HG03103 (cell line): ENCODE results near the gene PDE9A.
"Not testable (repeated sequence)": the region's sequence is repeated elsewhere in the genome, so short reads cannot be mapped to it uniquely, and the experiment has no call there.

Experiments
- ATAC-seq: cut with Tn5 transposase; IDR thresholded peaks from one replicate; pipeline ENCODE4 v1.9.1; 2021; ENCODE audit warnings: low read depth; ENCODE audit not compliant: unreplicated experiment

Gene PDE9A

GRCh38 chr21:42623694-42624093 lies 29.7 kb upstream of the PDE9A start:
- no peak for ATAC-seq

GRCh38 chr21:42624095-42624790 lies 29.2 kb upstream of the PDE9A start:
- no peak for ATAC-seq

GRCh38 chr21:42624936-42625335 lies 28.5 kb upstream of the PDE9A start:
- ATAC-seq, result no peak

GRCh38 chr21:42626171-42626570 lies 27.2 kb upstream of the PDE9A start:
- no peak for ATAC-seq

DNA sequence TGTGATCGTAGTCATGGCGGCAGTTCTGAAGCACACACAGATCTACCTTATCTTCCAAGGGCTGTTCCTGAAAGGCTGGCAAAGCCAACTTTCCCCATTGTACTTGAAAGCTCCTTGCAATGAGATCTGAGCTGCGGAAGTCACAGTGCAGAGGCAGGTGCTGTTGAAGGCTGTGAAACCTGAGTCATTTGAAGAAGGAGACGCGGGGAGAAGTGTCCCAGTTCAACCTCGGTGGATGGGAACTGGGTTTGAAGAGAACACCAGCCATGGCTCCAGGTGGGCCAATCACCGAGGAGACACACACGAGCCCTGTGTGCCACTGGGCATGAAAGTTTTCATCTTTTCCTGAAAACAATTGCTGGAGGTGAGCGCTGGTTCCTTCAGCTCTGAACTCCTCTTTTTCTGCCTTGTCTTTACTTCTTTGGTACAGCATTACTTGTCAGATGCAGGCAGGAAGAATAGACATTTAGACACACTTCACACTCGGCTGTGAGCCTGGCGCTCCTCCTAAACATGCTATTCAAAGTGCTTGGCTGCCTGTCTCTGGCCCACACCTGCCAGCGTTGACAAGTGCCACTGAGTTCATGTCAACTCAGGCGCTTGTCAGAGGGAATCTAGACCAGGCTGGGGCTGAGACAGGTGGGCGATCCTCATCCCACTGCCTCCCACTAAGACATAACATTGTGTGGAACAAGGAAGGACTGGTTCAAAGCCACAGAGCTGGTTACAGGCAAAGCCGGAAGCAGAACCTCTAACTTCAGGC lies 25.7 kb upstream of the PDE9A start:
- ATAC-seq, result no peak

GRCh38 chr21:42628466-42629061 lies 24.9 kb upstream of the PDE9A start:
- ATAC-seq, result not testable (repeated sequence)

DNA sequence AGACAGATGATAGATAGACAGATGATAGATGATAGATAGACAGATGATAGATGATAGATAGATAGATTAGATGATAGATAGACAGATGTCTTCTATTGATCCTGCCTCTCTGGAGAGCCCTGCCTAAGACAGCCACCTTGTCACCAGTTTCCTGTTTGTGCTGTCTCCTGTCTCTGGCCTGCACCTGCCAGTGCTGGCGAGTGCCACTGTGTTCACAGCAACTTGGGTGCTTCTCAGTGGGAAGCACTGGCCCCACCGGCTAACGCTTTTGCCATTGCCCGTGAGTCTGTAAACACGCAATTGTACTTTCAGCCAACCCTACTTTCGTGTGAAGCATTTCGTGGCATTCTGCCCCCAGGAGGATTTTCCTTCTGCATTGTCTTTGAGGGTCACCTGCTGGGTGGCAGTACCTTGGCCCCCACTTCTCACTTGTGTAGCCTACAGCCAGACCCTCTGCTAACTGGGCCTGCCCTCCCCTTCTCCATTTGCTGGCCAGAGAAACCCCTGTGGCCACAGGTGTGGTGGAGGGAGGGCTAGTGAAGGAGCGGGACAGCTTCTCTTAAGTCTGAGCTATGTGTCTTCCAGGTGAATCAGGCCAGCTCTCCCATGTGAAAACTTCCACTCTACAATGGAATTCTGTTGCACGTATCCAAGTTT lies 23.4 kb upstream of the PDE9A start:
- ATAC-seq, result no peak

DNA sequence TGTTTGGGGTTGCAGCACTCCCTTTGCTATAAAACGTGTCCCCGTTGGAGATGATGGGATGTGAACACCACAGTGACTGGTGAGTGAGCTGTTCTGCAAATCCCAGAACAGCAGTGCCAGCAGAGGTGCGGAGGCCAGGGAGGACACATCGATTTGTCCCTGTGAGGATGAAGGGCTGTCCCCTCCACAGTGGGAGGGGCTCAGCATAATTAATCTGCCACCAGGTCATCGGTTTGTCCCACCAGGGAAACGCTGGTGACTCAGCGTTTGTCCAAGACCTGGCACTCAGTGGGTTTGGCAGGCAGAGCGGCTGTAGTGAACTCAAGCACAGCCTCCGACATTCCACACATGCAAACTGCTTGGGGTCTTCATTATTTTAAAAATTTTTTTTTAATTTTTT lies 22.8 kb upstream of the PDE9A start:
- no peak for ATAC-seq

- no peak for ATAC-seq
Observed at GRCh38 chr21:42631142-42631541, 22.3 kb upstream of the PDE9A start.

- ATAC-seq, result no peak
Observed at GRCh38 chr21:42632336-42632751, 21.1 kb upstream of the PDE9A start.

GRCh38 chr21:42632771-42633690 lies 20.4 kb upstream of the PDE9A start:
- ATAC-seq, result no peak

DNA sequence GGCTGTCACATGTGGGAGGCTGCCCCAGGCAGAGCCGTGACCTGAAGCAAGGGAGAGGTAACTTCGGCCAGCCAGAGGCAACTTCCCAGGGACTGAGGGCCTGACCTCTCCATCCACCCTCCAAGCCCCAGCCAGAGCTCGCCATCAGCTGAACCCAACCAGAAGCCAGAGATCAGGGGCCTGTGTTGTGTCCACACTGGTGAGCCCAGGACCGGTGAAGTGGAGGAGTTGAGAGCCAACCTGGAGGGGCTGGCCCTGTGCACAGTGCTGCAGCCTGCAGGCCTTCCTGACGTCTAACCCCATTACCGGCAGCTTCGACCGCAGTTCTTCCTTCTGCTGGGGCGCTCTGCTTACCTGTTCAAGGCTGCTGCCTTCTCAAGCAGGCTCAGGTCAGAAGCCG lies 19.6 kb upstream of the PDE9A start:
- ATAC-seq, result no peak

GRCh38 chr21:42635848-42636519 lies 17.4 kb upstream of the PDE9A start:
- no peak for ATAC-seq

GRCh38 chr21:42636520-42637266 lies 16.7 kb upstream of the PDE9A start:
- ATAC-seq, result no peak

- no peak for ATAC-seq
Observed at GRCh38 chr21:42637267-42638041, 16.0 kb upstream of the PDE9A start.

DNA sequence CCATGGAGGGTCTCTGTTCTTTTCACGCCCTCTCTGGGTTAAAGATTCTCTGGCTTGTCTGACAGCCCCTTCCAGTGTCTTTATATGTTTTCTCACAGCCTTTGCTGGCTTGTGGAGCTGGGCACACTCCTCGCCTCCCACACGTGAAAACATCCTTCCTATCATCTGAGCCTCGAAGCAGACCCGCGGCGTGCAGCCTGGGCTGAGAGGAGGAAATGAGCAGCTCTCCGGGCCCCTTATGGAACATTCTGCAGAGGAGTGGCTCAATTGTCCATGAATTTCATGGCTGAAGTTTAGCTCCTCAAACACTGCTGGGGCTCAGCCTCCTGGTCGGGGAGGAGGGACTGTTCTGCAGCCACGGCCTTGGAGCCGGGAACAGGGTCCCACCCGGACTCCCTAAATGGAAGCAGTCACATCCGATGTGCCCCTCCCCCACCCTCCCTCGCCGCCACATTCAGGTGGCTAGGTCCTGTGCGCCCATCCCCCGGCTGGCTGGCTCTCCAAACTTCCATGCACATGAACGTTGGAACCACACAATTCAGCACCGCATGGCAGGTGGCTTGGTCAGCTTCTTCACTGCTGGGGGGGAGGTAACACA lies 15.1 kb upstream of the PDE9A start:
- ATAC-seq, result no peak

- ATAC-seq, result no peak
Observed at GRCh38 chr21:42639646-42640152, 13.7 kb upstream of the PDE9A start.

DNA sequence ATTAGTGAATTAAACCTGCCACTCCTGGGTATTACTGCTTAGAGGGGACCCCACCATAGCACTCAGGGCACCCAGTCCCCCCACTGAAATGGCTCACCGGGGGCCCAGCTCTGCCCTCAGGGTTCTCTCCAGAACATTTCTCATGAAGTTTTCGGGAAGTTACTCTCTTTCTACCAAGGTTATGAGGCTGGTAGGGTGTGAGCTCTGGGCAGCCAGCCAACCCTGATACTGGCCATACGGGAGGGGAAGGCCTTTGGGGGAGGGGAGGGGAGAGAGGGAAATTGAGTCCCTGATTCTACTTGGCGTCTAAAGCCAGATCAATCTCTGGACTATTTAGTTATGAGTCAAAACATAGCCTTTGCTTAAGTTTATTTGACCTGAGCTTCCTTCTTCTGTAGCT lies 12.9 kb upstream of the PDE9A start:
- ATAC-seq, result no peak
